GM12878 (cell line): ENCODE data around the gene GOLGA6L2. TPM values are rescaled to one million over a fixed set of nuclear protein-coding genes. Genes with fewer than 3 reads are reported as not detected.

Source experiments
- ATAC-seq: fragments of 200-7000 bp; cut with Tn5 transposase; 3 replicates; pipeline ENCODE4 v1.9.1; 2020; ENCODE audit warnings: mild to moderate bottlenecking, moderate library complexity
- BruUV-seq: library from RNA; stranded (reverse); fragments of 400-500 nt; replicated peaks from 2 replicates; lab custom pipeline; 2021; lab: Mats Ljungman, UMichigan
- CTCF ChIA-PET: fragments of 300-600 bp; sonication (Branson Sonifier 250); formaldehyde crosslinking; extraction: SDS; loops from one replicate; lab custom pipeline; 2021; ENCODE audit warnings: inconsistent platforms; lab: Yijun Ruan, JAX
- POLR2A ChIA-PET: fragments of 350-600 bp; formaldehyde crosslinking; extraction: SDS; loops from one replicate; lab custom pipeline; 2021; ENCODE audit warnings: inconsistent platforms; lab: Charles Lee
- RAD21 ChIA-PET: fragments of 300-600 bp; sonication (Branson Sonifier 250); formaldehyde crosslinking; loops from one replicate; lab custom pipeline; 2023; ENCODE audit warnings: antibody characterized with exemption; ENCODE audit not compliant: unreplicated experiment; lab: Charles Lee
- SMC1A ChIA-PET: fragments of 300-600 bp; sonication (Branson Sonifier 250); formaldehyde crosslinking; loops from one replicate; lab custom pipeline; 2023; ENCODE audit not compliant: unreplicated experiment, uncharacterized antibody; lab: Charles Lee
- DNase-seq: peaks from one replicate; pipeline ENCODE4 v3.0.0-alpha.2; 2011; ENCODE audit warnings: low read depth, low spot score
- FAIRE-seq: peaks from 3 replicates; lab custom pipeline; 2011; peaks lifted over from hg19 to GRCh38; lab: Jason Lieb, UNC
- H2AFZ ChIP-seq: 2 replicates; pipeline ENCODE4 v1.6.0; 2011; ENCODE audit warnings: low read depth, low read length, control low read depth; ENCODE audit not compliant: control insufficient read depth
- H3K27ac ChIP-seq: 2 replicates; pipeline ENCODE4 v1.5.1; 2011; ENCODE audit warnings: control low read depth; ENCODE audit not compliant: control insufficient read depth, insufficient read depth
- H3K27me3 ChIP-seq, 2 experiments: replicated peaks in 1 of 2; 2 replicates each; pipeline versions ENCODE4 v1.6.0 to v1.6.1; 2011; ENCODE audit warnings: low read length in 1 of 2; ENCODE audit not compliant: control insufficient read depth in 2 of 2, insufficient read depth in 2 of 2
- H3K36me3 ChIP-seq, 2 experiments: 2 replicates each; pipeline ENCODE4 v1.5.1; 2011; ENCODE audit warnings: low read length in 1 of 2; ENCODE audit not compliant: control insufficient read depth in 2 of 2, insufficient read depth in 2 of 2
- H3K4me1 ChIP-seq: 2 replicates; pipeline ENCODE4 v1.6.1; 2011; ENCODE audit warnings: mild to moderate bottlenecking, low read length, moderate library complexity, mixed read lengths; ENCODE audit not compliant: control insufficient read depth, insufficient read depth
- H3K4me2 ChIP-seq: 2 replicates; pipeline ENCODE4 v1.6.0; 2011; ENCODE audit warnings: control low read depth; ENCODE audit not compliant: control insufficient read depth, insufficient read depth
- H3K4me3 ChIP-seq: fragments of 200-600 bp; sonication (generic); 2 replicates; pipeline ENCODE4 v1.5.1; 2016
- H3K79me2 ChIP-seq: 2 replicates; pipeline ENCODE4 v1.6.0; 2011; ENCODE audit warnings: low read length; ENCODE audit not compliant: control insufficient read depth, insufficient read depth
- H3K9ac ChIP-seq: 2 replicates; pipeline ENCODE4 v1.8.0; 2011; ENCODE audit warnings: low read length, control low read depth, mixed read lengths; ENCODE audit not compliant: control insufficient read depth, insufficient read depth
- H3K9me3 ChIP-seq: replicated peaks from 3 replicates; pipeline ENCODE4 v1.5.1; 2011; ENCODE audit warnings: mild to moderate bottlenecking, low read length; ENCODE audit not compliant: control insufficient read depth, insufficient read depth
- H4K20me1 ChIP-seq: 2 replicates; pipeline ENCODE4 v1.6.0; 2011; ENCODE audit not compliant: control insufficient read depth, insufficient read depth
- ASH2L ChIP-seq: fragments of 300-600, 200-600 bp; sonication (generic); IDR thresholded peaks from 2 replicates; pipeline ENCODE4 v1.6.1; 2017; ENCODE audit warnings: low read depth, mild to moderate bottlenecking, borderline replicate concordance
- ATF7 ChIP-seq: fragments of 450-650 bp; IDR thresholded peaks from 2 replicates; pipeline ENCODE4 v1.6.1; 2016; ENCODE audit warnings: low read depth, mild to moderate bottlenecking
- BCLAF1 ChIP-seq: fragments of 450-650 bp; IDR thresholded peaks from 2 replicates; pipeline ENCODE4 v1.6.1; 2017; ENCODE audit warnings: antibody characterized with exemption, mild to moderate bottlenecking, moderate library complexity
- BRCA1 ChIP-seq: IDR thresholded peaks from 2 replicates; pipeline ENCODE4 v1.6.1; 2011; ENCODE audit warnings: low read depth, low read length, improper control_type of control experiment
- FOXM1 ChIP-seq: IDR thresholded peaks from 2 replicates; pipeline ENCODE4 v1.6.1; 2012; ENCODE audit warnings: low read depth, mild to moderate bottlenecking, inconsistent platforms, low read length, moderate library complexity
- IRF3 ChIP-seq: fragments of 450-650 bp; IDR thresholded peaks from 2 replicates; pipeline ENCODE4 v1.6.1; 2014; ENCODE audit warnings: mild to moderate bottlenecking
- PAX5 ChIP-seq: IDR thresholded peaks from 2 replicates; pipeline ENCODE4 v1.6.1; 2011; ENCODE audit warnings: low read depth, low read length, borderline replicate concordance
- PRDM15 ChIP-seq: fragments of 450-650 bp; formaldehyde crosslinking; IDR thresholded peaks from 2 replicates; pipeline ENCODE4 v1.4.0; 2020; ENCODE audit warnings: mild to moderate bottlenecking, moderate library complexity
- RAD21 ChIP-seq: IDR thresholded peaks from 2 replicates; pipeline ENCODE4 v1.6.1; 2011; ENCODE audit warnings: mild to moderate bottlenecking, low read depth, low read length, moderate library complexity; ENCODE audit not compliant: insufficient read depth
- ZBED1 ChIP-seq: IDR thresholded peaks from 2 replicates; pipeline ENCODE4 v1.6.1; 2016; ENCODE audit warnings: borderline replicate concordance
- ZBTB4 ChIP-seq: fragments of 450-650 bp; formaldehyde crosslinking; IDR thresholded peaks from 2 replicates; pipeline ENCODE4 v1.4.0; 2022; ENCODE audit warnings: mild to moderate bottlenecking, moderate library complexity
- ZZZ3 ChIP-seq: IDR thresholded peaks from 2 replicates; pipeline ENCODE4 v1.6.1; 2011; ENCODE audit warnings: low read depth; ENCODE audit not compliant: control insufficient read depth, insufficient read length
- WGBS: methylation state at CpG from one replicate; pipeline ENCODE4 v1.1.6; 2016; ENCODE audit warnings: low lambda C conversion rate; ENCODE audit not compliant: insufficient replicate concordance, insufficient coverage; ENCODE audit errors: missing lambda C conversion rate; 5-methylcytosine and 5-hydroxymethylcytosine counted together
- in situ Hi-C: fragments of 300-500 bp; cut with MboI; formaldehyde crosslinking; loops from 9 replicates; pipeline ENCODE4 v1.14.3; 2018; ENCODE audit warnings: mixed read lengths
- intact Hi-C: fragments of 100-400 bp; cut with micrococcal nuclease; formaldehyde crosslinking; loops from one replicate; pipeline ENCODE4 v1.14.2; 2022; ENCODE audit not compliant: unreplicated experiment
- polyA plus RNA-seq, 11 experiments: library from polyadenylated mRNA; depleted of rRNA in 4 of 11; unstranded in 6 of 11; stranded (reverse) in 5 of 11; fragments of >200 nt; fragmentation: Nextera tagmentation in 4 of 11; fragmentation: Illumina TruSeq in 1 of 11; extraction: Ambion mirVana in 4 of 11; extraction: Trizol in 1 of 11; gene quantifications; 1 replicate in 1 of 11; 2 replicates in 10 of 11; pipeline versions ENCODE4 v1.2.1 to v1.2.3, GENCODE V29; 2011 to 2016; ENCODE audit warnings: inconsistent platforms in 2 of 11, missing spikeins in 2 of 11, low read depth in 1 of 11
- total RNA-seq, 4 experiments: library from RNA; depleted of rRNA in 3 of 4; stranded (reverse); fragments of >200 nt in 3 of 4; fragmentation: Illumina TruSeq in 1 of 4; extraction: Trizol in 1 of 4; gene quantifications; 2 replicates each; pipeline versions ENCODE4 v1.2.1 to v1.2.3, GENCODE V29; 2013 to 2021

GOLGA6L2 gene
- total and polyA plus RNA-seq, 10 of the 15 experiments (the other 5 are each of a cell fraction or from before 2014, with no cell fraction given): not detected

DNA sequence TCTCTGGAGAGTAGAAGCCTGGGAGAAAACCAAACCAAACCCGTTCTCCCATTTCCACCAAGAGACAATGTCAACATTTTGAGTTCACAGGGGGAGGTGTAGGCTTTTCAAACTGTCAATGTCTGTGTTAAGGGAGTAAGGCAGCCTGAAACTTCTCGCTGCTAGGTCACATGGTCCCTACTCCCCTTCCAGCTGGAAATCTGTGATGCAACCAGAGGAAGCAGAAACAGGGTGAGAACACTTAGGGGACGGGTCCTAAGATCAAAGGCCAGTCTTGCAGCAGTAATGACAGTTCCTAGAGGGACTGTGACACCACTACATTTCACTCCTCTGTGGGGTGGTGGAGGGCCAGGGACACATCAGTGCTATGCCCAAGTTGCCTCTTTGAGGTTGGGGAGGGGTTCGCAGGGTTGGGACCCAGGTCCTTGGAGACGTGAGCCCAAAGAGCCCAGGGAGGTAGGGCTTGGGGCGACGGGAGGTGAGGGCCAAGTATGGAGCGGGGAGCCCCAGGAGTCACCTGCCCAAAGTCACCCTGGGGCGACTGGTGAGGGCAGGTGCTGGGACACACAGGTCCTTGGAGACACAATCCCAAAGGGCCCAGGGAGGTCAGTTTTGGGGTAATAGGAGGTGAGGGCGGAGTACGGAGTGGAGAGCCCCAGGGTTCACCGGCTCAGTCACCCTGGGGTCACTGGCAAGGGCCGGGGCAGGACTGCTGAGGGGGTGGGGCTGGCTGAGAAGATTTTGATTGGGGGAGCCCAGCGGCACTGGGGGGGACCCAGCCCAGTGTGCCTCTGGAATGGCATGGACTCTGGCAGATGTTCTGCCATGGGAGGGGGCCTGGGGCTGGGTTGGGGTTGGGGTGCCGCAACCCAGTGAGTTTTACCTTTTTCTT is 582 bp downstream of the GOLGA6L2 start:
- ChIA-PET CTCF (no interaction called here), RAD21 (no interaction called here), SMC1A (interaction anchor here (0.6 kb wide), 1 partner anchor 198 kb away, joined by 3 read pairs; no protein-coding TSS in a partner anchor), POLR2A (no interaction called here)
- Histone ChIP-seq H3K36me3 (no peaks in the 10 kb centered on the region), H3K27ac (no peak overlapping the region), H3K4me1 (no peaks in the 10 kb centered on the region), H2AFZ (no peak overlapping the region), H3K79me2 (no peaks in the 10 kb centered on the region), H3K9ac (no peak overlapping the region), H3K27me3 (no peaks in the 10 kb centered on the region), H3K9me3 (no peaks in the 10 kb centered on the region), H3K4me3 (no peak overlapping the region), H3K4me2 (no peak overlapping the region), H4K20me1 (no peaks in the 10 kb centered on the region)
- in situ Hi-C loops: no loop called here
- WGBS: 45% methylated on average over 14 of the region's 15 CpGs
- intact Hi-C loops: no loop called here
- DNase-seq (no peak), ATAC-seq (no peak), FAIRE-seq (no peak)
- BruUV-seq: no TSS peak
- no peak for TF ChIP-seq PRDM15 (CRISPR knock-in tag)
- TF ChIP-seq BCLAF1: no peak
- no peak for TF ChIP-seq FOXM1
- TF ChIP-seq ATF7: no peak
- TF ChIP-seq ZZZ3: no peak
- no peak for TF ChIP-seq IRF3
- no peak for TF ChIP-seq ZBTB4 (CRISPR knock-in tag)
- no peak for TF ChIP-seq ASH2L
- no peak for TF ChIP-seq ZBED1
- no peak for TF ChIP-seq BRCA1
- TF ChIP-seq PAX5: no peak
- no peak for TF ChIP-seq RAD21
